HS-5 (cell line): Measurements from ENCODE around the gene SRPRA.
"Not testable (repeated sequence)": the region's sequence is repeated elsewhere in the genome, so short reads cannot be mapped to it uniquely, and the experiment has no call there.

Experiments used
- DNase-seq: peaks from one replicate; pipeline ENCODE4 v3.0.0-alpha.2; 2012; ENCODE audit warnings: low read depth

SRPRA gene

DNA sequence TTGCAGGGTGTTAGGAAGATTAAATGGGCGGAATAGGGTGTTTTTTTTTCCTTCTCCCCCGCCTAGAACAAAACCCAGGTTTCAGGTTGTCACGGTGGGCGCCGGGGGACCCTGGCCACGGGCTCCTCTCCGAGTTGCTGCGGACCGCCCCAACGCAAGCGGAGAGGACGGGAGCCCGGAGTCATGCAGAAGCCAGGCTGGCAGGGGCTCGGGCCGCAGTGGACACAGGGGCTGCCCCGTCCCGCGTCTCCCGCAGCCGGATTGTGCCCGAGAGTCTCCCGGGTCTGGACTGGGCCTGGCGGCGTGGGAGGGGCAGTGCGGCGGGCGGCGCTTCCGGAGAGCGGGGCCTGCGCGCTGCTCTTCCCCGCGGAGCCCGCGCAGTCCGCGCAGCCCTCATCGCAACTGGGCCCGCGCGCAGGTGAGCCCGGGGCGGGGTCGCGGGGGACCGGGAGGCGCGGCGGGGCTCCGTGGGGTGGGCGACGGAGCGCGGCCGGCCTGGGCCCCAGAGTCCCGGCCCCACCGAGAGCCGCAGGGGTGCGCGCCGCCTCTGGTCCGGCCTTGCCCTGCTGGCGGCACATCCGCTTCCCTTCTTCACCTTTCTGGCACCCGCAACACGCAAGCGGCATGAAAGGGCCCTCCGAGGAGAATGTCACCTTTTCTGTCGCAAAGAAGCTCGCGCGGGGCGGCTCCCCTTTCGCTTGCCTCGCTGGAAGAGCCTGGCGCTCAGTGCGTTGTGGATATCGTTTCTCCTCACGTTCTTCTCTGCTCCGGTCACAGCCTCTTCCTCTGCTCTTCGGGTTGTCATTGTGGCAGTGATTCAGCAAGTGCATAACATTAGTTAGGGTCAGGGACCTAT, 14.3 kb upstream of the SRPRA start, which contains the start of gene TIRAP:
TIRAP (plus strand) TSS at position 358 of the 856 bp plus-strand sequence. CDS start 7,802 bp downstream, outside the sequence.
- DNase-seq = no peak

DNA sequence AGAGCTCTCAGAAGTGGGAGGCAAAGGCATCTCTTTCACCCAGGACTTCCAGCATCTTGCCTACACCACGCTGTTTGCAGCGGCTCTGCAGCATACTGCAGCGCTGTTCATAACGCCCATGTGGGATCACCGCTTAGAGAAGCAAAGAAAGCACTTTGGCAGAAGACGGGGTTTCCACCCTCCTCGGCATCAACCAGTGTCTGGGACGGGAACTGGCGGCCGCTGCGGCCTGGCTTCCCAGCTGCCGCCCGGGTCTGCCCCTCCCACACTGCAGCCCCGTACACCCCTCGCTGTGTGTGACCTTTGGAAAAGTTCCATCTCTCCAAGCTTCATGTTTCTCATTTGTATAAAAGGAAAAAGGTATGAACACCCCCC, 13.7 kb upstream of the SRPRA start:
- no peak for DNase-seq

DNA sequence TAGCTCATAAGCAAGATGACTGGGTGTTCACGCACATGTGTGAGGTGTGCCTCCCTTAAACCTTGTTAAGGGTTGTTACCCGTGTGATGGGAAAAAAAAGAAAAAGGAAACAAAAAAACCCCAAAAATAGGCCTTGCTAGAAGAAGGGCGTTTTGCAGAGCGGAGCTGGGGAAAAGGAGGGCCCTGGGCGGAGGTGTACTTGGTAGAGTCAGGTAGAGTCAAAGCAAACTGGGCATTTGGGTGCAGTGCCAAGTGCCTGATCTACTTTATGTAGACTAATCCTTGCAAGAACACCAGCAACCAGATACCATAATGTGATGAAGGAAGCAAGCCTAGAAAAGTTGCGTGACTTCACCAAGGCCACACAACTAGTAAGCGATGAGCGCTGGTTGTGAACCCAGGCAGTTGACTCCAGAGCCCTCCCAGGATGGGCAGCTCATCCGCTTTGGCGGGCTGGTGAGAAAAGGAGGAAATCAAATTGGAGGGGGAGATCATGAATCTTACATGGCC, 13.0 kb upstream of the SRPRA start:
- no peak for DNase-seq

DNA sequence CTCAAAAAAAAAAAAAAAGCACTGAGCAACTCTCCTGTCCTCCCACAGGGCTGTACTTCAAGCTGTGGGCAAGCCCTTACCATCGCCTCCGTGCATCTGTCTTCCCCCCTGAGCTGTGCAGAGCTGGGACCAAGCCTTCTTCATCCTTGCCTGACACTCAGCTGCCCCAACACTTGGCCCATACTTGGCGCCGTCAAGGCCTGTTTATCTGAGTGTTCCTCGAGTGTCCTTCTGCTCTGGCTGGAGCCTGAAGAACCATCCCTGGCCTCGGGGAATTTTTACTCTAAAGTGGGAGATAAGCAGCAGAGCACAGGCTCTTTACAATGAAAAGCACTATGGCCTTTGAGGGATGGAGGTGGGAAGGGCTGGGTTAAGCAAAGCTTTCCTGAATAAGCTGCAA, 12.6 kb upstream of the SRPRA start:
- DNase-seq = no peak

DNA sequence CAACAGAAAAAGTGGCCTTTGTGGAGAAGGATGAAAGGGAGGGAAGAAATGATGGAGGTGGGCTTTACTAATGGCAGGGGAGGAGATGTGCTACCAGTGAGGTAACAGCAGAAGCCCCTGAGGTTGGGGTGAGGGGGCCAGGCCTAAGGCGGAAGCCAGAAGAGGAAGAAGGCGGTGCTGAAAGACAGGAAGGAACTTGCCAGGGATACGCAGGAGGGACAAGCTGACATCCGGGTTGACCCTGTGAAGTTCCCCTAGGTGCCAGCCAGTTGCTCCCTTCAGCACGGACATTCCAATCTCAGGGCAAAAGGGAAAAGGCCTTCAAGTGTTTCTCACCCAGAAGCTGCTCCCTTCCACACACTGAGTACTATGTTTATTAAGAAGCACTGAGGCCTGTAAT, 11.9 kb upstream of the SRPRA start:
- no peak for DNase-seq

DNA sequence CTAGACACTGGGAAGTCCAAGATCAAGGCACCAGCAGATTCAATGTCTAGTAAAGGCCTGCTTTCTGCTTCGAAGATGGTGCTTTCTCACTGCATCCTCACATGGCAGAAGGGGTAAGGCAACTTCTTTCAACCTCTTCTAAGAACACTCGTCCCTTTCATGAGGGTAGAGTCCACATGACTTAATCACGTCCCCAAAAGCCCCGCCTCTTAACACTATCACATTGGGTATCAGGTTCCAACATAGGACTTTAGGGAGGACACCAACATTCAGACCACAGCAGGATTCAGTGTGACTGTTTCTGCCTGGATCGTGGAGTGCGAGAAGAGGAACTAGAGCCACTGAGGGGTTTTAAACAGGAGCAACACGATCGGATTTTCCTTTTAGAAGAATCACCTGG, 10.5 kb upstream of the SRPRA start:
- no peak for DNase-seq

DNA sequence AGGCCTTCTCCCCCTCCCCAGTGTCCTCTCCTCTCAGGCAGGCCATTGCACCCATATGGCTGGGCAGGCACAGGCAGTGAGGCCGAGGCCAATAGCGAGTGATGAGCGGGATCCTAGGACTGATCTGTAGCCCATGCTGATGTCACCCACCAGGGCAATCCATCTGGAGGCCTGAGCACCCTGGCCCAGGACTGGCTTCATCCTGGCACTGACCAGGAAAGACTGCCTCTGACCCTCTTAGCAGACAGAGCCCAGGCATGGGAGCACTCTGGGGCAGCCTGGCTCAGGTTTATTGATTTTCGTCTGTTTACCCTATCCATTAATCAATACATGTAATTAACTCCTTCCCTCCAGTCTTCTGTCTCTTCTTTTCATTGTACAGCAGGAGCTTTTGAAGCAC, 9.1 kb upstream of the SRPRA start:
- no peak for DNase-seq

DNA sequence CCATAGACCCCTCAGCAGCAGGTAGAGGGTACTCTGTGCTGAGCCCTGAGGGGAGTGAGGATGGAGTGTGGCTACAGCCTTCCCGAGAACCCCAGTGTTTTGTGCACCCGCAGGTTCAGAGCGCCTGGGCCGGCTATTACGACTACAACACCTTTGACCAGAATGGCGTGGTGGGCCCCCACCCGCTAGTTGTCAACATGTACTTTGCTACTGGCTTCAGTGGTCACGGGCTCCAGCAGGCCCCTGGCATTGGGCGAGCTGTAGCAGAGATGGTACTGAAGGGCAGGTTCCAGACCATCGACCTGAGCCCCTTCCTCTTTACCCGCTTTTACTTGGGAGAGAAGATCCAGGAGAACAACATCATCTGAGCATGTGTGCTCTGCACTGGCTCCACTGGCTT, 8.6 kb upstream of the SRPRA start:
- DNase-seq = no peak

DNA sequence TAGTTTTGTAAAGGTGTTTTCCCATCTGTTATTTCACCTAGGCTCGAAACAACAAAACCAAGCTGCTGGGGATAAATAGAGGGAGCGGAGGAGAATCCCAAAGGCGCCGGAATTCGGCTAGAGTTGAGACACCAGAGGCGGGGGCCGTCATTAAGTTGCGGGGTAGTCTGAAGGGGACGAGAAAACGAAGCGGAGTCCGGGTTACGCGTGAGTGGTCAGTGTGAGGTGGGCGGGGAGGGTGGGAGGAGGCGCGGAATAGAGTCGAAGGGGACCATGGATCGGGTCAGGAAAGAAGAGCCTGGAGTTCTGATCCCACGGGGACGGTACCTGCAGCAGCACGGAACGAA, 361 bp downstream of the SRPRA start:
- DNase-seq = no peak

DNA sequence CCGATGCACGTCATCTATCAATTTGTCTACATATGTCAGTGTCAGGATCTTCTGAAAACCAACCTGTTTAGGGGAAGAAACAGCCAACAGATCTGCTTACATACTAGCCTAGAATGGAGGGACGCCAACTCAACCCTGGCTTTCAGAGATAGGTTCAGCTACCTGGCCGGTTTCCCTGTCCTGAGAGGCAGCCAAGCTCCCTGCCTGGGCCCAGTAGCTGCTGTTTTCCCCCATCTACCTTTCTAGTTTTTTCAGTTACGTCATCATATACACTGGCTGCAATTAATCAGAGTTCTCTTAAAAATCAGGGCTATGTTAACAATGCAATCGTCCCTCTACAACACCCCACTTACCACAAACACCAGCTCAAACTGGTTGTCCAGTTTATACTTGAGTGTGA, 1.0 kb downstream of the SRPRA start:
- no peak for DNase-seq

DNA sequence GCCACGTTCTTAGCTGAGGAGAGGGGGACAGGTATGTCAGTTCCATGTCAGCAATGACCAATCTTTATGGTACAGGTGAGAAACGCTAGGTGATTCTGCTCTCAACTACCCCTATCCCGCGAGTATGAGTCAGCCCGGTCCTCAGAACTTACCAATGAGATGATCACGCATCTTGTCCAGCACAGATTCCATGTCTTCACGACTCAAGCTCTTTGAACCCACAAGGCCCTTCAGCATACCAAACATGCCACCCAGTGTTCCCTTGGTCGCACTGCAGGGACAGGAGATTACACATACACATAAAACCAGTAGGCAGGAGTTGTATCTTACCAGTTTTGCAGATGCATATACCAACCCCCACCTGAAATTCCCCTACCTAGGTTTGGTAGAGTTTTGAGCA, 2.9 kb downstream of the SRPRA start:
- no peak for DNase-seq

DNA sequence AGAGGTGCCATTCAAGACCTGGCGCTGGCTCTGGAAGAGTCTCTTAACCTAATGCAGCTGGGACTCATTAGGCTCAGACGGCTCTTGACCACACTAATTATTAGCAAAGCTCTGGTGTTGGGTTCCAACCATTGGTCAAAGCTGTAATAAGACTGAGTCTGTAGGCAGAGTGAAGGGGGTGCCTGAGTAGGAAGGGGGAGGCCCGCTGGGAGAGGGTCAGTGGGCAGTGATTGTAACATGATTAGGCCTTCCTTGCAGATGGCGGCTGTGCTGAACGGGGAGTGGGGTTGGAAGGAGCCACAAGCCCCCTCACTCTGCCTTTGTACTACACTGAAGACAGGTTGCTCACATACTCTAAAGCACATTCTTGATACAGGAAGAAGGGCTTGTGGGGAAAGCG, 5.2 kb downstream of the SRPRA start:
- no peak for DNase-seq

DNA sequence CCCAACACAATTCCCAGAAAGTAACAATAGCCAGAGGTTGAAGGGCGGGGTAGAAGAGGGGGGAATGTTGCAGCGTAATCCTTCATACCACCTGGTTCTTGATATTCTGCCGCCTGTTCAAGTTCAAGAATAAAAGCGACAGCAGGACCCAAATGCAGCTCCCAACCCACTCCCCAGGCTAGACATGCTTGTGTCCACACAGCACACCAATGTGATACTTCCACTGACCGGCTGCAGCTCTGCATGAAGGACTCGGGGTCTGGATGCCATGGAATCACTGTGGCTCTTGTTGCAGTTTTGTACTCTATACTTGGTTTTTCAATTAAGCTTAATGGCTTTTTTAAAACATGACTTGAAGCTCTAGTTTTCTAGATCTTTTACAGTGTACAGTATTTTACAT, 6.5 kb downstream of the SRPRA start:
- no peak for DNase-seq

DNA sequence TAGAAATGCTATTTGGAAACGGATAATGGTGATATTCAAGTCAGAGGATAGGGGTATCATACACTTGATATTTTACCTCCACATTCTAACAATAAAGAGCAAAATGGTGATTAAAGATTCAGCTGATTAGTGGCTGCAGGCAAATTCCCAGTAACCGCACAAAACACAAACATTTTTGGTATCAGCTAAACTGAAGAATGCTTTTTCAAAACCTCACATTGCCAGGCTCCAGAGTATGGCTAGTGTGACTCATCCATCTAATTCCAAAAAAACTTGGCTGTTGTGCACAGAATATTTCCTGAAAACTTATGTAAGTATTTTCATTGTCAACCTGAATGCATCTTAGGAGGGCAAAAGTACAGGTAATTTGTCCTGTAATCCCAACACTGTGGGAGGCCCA, 10.9 kb downstream of the SRPRA start:
- DNase-seq = no peak

DNA sequence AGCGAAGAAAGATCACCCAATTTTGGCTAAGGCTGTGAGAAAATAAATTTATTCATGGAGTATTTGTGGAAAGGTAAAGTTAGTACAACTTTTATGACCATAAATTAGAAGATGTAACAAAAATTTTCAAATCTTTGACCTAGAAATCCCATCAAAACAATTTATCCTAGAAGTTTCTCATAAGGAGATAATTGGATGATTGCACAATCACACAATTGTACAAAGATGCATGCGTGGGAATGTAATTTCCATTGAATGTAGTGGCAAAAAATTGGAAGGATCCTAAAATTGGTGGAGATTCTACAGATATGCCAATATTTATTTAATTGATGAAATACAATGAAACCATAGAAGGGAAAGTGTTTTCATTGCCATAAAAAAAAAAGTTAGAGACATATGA, 11.6 kb downstream of the SRPRA start:
- no peak for DNase-seq

DNA sequence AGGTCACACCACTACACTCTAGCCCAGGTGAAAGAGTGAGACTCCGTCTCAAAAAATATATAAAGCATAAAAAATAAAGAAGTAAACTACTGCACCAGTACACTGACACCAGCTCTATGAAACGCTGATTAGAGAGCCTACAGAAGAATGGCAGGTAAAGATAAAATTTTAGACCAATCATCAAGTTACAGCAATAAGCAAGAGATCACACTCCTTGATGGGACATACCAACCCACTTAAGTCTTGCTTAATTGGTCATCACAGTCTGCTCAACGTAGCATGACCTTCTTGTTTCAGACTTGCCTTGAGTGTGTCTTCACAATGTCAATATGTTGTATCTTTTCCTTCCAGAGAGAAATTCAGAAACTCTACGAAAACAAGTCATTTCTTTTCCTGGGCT, 12.5 kb downstream of the SRPRA start:
- no peak for DNase-seq

DNA sequence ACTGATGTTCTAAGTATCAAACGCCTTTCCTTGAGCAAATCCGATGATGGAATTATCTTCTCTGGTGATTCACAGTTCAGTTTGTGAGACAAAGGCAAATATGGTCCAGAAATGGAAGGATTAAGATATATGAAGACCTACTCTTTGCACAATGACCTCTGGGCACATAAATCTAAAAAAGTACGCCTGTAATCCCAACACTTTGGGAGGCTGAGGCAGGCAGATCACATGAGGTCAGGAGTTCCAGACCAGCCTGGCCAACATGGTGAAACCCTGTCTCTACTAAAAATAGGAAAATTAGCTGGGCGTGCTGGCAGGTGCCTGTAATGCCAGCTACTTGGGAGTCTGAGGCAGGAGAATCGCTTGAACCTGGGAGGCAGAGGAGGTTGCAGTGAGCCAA, 13.2 kb downstream of the SRPRA start:
- DNase-seq = not testable (repeated sequence)

DNA sequence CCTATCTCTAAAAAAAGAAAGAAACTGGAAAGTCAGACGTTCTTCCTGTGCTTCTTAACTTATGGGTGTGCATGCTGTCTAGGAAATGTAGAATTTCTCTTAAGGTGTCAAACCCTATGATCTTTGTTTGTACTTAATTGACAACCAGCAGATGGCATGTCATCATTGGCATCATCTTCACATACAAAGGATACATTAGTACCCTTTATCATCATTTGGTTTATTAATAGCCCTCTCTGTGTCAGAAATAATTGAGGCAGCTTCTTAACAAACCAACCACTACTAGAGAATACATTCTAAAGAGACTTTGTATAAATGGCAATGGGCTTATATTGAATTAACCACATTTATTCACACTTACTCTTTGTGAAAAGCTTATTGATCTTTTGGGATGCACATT, 13.9 kb downstream of the SRPRA start:
- DNase-seq = no peak

DNA sequence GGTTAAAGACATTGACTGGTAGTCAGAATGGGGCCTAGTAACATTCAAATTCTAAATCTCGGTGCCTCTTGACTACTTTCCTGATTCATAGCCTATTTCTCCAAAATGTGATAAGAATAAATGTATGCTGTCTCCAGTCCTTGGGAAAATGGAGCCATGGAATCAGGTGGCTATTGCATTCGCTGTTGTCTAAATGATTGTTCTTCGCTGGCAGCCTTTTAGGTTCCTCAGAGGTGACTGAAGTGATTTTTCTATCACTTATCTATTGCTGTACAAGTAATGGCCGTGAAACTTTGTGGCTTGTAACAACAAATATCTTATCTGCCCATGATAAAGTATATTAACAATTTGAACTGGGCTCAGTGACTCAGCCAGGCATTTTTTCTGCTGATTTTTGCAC, 15.4 kb downstream of the SRPRA start:
- no peak for DNase-seq

DNA sequence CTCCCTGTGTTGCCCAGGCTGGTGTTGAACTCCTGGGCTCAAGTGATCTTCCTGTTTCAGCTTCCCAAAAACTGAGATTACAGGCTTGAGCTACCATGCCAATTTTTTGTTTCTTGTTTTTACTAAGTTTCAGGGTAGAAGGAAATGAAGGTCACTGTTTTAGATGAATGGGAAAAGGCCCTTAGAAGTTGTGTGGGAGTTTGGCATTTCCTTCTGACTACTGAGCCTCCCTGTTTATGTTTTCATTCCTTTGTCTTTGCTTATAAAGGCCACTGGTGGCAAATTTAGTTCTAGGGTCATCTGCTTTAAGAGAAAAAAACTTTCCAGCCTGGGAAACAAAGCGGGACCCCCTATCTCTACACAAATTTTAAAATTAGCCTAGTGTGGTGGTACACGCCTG, 22.1 kb downstream of the SRPRA start:
- no peak for DNase-seq

DNA sequence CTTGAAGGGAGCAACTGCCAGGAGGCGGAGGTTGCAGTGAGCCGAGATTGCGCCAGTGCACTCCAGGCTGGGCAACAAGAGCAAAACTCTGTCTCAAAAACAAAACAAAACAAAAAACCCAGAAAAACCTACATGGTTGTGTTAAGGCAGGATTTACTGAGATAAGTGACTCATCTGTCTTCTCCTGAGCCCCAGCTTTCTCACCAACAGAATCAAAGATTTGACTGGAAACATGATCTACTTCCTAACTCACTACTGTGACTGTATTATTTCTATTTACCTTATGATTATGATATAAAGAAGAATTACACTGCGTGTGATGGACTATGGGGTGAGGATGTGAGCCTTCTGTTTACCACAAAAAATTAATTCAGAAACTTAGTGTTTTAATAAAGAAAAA, 35.3 kb downstream of the SRPRA start:
- DNase-seq = no peak

DNA sequence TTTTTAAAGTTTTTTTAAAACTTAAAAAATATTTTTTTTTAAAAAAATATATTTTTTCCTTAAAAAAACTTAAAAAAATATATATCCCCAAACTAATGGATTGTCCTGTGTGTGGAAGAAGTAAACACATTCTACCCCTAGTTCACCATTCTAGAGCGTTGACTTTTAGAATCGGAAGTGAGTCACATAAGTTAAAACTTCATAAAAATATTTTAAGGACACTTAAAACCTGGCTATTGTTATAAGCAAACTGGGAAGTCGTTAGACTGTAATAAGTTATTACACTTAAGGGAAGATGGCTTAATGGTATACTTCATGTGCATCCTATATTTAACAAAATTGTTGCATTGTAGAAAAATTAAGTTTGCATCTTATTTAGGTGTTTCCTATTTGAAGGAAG, 36.0 kb downstream of the SRPRA start:
- DNase-seq = no peak

DNA sequence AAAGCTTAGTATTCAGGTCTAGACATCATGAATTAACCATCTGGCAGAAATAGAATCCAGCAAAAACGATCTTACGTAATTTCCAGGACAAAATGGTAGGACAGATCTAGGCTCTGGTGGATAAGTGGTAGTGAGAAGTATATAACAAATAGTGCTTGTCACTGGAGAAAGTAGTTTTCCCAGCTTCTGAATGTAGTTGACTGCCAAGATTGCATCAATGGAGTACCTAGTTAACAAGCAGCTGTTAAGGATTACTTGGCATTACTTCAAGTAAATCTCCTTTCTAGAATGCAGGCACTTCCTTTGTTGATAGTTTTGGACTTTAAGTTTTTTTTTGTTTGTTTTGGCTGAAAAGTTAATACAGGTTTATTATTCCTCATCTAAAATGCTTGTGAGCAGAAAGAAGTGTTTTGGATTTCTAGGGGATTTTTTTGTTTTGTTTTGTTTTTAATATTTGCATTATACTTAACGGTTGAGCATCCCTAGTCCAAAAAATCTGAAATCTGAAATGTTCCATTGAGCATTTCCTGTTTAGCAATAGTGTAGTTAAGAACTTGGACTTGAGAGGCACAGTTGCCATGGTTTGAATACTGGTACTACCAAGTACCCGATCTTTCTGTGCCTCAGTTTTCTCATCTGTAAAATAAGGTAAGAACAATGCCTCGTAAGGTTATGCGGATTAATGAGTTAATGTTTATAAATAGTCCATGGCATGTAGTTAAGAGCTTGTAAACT, 36.8 kb downstream of the SRPRA start:
- no peak for DNase-seq
